ENCODE data around the gene MMS22L.
A peak's percentile ranks its signal among the peaks of the same experiment; 100 is the strongest.

Gene MMS22L, protein sequence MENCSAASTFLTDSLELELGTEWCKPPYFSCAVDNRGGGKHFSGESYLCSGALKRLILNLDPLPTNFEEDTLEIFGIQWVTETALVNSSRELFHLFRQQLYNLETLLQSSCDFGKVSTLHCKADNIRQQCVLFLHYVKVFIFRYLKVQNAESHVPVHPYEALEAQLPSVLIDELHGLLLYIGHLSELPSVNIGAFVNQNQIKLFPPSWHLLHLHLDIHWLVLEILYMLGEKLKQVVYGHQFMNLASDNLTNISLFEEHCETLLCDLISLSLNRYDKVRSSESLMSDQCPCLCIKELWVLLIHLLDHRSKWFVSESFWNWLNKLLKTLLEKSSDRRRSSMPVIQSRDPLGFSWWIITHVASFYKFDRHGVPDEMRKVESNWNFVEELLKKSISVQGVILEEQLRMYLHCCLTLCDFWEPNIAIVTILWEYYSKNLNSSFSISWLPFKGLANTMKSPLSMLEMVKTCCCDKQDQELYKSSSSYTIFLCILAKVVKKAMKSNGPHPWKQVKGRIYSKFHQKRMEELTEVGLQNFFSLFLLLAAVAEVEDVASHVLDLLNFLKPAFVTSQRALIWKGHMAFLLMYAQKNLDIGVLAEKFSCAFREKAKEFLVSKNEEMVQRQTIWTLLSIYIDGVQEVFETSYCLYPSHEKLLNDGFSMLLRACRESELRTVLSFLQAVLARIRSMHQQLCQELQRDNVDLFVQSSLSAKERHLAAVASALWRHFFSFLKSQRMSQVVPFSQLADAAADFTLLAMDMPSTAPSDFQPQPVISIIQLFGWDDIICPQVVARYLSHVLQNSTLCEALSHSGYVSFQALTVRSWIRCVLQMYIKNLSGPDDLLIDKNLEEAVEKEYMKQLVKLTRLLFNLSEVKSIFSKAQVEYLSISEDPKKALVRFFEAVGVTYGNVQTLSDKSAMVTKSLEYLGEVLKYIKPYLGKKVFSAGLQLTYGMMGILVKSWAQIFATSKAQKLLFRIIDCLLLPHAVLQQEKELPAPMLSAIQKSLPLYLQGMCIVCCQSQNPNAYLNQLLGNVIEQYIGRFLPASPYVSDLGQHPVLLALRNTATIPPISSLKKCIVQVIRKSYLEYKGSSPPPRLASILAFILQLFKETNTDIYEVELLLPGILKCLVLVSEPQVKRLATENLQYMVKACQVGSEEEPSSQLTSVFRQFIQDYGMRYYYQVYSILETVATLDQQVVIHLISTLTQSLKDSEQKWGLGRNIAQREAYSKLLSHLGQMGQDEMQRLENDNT

DNA sequence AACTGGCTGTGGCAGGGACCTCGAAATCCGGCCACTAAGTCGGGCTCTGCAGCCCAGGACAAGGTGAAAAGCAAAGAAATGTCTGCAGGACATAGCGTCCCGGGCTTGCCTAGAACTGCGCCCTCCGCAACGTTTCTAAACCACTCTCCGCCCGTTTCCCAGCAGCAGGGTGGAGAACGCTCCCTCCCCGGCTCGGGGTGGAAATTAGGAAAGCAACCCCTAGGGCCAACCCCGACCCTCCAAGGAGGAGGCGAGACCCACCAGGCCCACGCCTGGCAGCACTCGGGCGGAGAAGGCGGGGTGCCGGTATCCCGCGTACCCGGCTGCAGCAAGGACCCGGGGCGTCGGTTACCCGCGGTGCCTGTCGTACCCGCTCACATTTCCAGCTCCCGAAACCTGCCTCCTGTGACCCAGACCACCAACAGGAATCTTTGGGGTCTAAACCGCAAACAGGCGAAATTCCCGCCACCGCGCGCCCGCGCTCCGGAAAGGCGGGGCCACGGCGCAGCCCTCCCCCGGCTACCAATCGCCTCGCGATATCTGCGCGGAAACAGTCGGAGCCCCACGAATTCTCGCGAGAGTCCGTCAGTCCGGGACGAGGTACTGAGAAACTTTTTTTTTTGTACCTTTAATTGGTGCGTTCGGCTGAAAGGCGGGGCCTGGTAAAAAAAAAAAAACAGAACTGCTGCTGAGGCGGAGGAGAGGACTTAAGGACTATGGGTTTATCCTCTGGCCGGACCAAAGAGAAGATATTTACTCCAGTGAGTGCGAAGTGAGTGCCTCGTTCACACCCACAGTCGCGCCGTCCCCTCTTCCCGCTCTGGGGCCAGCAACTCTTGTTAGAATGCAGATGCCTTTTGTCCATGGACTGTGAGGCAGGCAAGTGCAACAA, at the start of gene MMS22L:
Gene MMS22L, minus strand, starts transcription at position 491 of the 892 bp plus-strand sequence. CDS start 739 bp downstream, outside the sequence.
- DNase-seq (ENCODE audit: low spot score): peak; percentile 91

DNA sequence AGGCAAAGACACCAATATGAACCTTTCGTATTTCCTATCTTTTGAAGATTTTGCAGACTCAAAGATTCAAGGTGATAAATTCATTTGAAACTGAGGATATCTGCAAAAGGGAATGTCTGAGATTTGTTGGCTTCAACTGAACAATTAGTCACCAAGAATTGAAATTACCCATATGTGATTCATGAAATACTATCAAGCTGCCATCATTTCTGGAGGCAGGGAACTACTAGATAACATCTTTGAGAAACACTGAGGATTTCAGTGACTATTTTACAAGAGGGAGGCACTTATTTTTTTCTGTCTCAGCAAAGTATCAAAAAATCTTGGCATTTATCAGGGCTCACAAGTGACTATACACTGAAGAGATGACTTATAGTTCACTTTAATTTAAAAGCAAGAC, 39.8 kb upstream of the MMS22L start:
- no peak for DNase-seq (ENCODE audit: low spot score)

DNA sequence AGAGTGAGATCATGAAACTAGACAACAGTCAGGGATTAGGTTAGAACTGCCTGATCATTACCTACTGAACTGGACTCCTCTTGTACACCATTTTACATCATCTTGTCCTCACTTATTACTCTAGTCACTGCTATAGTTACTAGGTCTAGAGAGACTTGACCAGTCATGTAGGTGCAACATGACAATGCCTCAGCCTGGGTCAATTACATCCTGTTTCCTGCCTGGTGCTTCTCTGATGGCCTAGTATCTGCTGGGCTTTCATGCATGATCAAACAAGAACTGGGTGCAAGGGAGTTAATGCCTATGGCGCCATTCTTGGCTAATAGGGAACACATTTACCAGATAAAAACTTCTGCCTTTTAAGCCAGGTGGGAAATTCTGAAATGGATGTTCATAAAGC, 39.2 kb upstream of the MMS22L start:
- no peak for DNase-seq (ENCODE audit: low spot score)

DNA sequence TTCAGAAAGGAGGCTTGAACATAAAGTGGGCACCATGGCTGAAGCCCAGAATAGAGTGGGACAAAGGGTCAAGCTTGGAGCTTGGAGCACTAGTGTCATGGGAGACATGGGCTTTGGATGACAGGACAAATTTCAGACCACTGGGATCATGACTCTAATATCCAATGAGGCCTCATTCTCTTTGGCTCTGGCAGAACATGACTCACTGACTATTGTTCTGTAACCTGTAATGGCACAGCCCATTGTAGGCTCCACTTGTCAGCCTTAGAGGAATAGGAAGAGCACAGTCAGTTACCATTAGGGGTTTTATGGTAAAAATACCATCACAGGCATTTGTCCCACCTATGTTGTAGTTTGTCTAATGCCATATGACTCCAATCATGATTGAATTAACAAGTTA, 34.0 kb upstream of the MMS22L start:
- DNase-seq (ENCODE audit: low spot score): no peak

DNA sequence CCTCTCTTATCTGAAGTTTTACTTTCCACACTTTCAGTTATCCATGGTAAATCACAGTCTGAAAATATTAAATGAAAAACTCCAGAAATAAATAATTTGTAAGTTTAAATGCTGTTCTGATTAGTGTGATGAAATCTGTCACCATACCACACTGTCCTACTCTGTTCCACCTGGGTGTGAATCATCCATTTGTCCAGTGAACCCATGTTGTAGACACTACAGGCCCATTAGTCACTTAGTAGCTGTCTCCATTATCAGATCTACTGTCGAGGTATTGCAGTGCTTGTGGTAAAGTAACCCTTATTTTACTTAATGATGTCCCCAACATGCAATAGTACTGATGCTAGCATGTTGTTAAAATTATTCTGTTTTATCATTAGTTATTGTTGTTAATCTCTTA, 29.2 kb upstream of the MMS22L start:
- DNase-seq (ENCODE audit: low spot score): no peak

DNA sequence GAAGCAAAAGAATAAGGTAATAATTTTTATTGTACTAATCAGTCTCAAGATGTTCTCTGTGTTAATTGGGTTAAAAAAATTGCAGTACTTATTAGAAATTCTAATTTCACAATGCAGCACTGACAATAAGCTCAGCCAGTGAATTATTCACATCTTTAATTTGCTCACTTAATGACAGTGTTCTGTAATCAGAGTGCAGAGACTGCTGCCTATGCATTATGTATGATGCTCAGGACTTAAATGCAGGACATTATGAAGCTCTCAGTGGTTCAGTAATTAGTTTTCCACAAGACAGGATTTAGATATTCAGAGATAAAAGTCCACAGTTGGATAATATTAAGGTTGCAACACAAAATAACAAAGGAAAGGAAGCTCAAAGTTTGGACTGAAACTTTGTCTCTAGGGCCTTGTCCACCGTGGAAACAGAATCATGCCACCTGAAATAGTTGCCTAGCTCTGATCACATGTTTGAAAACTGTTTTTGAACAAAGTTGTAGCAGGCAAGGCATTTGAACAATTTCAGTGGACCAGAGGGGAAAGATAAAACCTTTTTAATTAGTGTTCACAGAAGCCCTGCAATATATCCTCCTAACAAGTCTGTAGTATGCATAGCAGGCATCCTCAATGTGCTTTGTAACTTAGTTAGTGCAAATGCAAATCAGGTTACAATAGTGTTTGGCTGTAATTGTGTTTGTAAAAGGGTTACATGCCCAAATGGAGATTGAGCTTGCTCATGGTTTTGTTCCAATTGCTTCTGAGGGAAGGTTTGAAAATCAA, 23.7 kb upstream of the MMS22L start:
- no peak for DNase-seq (ENCODE audit: low spot score)

DNA sequence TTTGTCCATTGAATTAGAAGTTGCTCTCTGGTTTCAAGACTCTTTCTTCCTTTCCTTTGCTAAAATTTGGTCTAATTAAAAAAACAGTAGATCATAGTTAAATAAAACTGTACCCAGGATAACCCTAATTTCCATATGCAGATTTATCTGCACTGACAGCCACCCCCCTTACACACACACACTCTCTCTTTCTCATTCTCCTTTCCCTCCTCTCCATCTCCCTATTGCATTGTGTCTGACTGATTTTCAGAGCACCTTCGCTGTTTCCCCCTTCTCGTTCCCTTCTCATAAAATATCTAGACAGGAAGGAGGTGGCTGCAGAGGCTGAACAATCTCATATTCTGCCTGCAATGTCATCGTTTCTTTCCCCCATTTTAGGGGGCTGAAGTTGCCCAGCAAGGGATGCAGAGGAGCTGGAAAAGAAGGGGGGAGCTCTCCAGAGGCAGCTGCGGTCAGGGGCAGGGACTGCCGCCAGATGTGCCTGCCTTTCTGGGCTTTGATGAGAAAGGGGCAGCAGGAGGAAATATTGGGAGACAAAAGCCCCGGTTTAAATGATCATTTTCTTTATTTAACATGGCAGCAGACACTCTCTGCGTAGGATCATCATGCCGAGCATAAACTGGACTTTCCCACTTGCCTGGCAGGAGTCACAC, 22.5 kb upstream of the MMS22L start:
- peak; percentile 7 for DNase-seq (ENCODE audit: low spot score)

DNA sequence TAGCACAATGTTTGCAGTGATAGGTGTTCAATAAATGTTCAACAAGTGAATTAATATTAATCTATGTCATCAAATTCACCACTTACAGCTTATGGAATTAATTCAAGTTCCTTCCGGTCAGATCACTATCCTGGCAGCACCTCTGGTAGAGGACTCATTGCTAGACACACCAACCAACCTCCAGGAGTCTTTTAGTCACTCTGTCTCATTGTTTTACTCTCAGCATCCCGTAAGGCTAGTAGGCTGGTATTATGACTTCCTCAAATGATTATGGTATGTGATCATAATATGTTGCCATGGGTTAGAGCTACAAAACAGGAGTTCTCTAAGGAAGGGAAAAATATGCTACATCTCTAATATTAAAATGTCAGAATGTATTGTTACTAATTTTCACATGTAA, 21.7 kb upstream of the MMS22L start:
- no peak for DNase-seq (ENCODE audit: low spot score)

DNA sequence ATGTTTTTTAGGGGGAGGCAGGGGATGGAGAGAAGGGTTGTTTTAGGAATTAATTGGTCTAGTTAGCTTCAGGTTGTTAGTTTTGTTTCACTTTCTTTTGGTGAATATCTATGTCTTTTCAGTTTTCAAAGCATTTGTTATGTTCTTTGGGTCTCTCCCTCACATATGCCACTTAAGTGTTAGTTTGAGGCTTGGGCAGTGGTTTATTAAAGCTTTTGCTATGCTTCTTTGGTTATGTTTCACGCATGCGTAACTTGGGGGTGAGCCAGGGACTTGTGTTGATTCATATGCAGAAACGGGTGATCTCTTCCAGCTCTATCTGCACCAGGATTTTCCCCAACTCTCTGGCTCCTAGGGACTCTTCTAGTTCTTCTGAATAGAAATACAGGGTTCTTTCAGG, 11.4 kb upstream of the MMS22L start:
- no peak for DNase-seq (ENCODE audit: low spot score)

DNA sequence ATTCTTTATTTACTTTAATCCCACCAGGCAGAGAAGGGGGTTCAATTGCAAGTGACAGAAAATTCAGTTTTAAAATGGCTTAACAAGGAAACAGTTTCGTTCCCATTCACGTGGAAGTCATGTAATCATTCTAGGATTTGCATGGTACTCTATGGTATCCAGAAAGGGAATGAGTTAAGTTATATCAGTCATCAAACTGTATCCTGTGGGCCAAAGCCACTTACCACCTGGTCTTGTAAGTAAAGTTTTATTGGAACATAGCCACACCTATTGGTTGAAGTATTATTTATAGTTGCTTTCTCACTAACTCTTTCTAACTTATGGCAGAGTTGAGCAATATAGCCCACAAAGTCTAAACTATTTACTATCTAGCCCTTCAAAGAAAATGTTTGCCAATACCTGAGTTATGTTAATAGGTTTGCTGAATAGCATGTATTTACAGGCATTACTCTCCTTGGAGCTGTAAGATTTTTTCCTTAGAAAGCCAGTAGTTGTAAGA, 10.2 kb upstream of the MMS22L start:
- DNase-seq (ENCODE audit: low spot score): no peak

DNA sequence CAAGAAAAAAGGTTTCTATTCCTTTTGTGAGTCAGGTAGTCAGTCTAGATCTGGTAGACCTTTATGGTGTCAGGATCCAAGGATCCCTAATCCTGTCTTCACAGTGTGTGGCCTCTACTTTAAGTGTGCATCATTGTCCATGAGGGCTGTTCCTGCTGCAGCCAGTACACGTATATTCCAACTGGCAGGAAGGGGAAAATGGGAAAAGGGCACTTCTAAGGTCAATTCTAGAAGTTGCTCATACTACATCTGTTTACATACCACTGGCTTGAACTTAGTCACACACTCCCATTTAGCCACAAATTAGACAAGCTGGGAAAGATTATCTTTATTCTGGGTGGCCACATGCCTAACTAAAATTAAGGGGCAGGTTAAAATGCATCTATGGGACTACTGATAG, 9.7 kb upstream of the MMS22L start:
- no peak for DNase-seq (ENCODE audit: low spot score)

DNA sequence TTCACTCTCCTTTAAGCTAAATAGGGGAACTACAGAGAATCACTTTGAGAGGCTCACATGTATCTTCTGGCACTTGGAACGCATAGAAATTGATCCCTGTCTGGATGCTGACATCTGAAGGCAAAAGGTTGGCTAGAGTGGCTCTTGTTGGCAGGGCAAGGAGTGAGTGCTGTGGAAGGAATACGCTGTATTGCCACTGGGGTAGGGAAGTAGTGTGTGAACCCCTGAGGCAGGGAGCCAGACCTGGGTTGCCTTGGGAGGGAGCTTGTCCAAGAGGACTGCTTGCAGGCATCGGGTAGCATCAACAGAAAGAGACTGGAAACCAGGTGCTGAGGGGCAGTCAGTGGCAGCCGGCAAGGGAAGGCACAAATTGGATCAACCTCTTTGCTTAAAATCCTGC, 8.9 kb upstream of the MMS22L start:
- DNase-seq (ENCODE audit: low spot score): no peak

DNA sequence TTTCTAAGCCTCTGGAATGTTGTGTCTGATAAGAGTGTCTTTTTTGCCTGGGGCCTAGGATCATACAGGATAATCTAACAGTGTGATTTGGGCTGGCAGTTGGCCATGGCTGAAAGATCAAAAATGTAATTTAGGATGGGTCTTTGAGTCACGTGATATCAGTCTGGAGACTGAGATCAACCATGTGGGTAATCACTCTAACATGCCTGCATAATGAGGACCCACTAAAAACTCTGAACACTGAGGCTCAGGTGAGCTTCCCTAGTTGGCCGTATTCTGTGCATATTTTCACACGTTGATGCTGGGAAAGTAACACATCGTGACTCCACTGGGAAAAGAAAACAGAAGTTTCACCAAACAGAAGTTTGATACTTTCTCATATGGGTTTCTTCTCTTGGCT, 6.3 kb upstream of the MMS22L start:
- no peak for DNase-seq (ENCODE audit: low spot score)

DNA sequence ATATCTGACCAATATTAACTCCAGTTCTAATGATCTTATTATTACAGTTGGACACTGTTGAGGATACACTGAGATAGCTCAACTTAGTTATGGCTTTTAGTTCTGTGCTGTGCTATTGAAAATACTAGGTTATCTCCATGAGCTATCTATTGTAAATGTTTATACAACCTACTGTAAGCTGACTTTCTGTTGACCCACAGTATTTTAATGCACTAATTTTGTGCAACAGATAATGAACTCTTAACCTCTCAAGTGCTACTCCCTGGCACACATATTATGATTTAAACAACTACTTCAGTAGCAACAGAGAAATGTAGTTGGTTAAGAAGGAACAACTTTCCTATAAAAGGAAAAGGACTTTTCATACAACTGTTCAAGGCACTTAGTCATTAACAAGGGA, 5.2 kb upstream of the MMS22L start:
- no peak for DNase-seq (ENCODE audit: low spot score)

DNA sequence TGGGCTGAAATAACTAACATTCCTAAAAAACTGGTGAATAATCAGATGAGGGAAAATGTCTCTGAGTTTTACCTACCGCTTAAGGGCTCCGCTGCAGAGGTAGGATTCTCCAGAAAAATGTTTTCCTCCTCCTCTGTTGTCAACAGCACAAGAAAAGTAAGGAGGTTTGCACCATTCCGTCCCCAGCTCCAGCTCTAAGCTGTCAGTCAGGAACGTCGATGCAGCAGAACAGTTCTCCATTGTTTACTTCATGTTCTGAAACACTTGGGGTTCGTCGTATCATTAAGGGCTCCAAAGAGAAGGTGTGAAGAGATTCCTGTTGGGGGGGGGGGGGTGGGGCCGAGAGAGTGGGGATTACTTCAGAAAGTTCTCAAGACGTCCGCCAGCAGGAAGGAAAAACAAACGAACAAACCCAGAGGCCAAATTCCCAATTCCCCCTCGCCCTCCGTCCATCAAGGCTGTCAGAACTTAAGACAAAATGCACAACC, 734 bp downstream of the MMS22L start:
- DNase-seq (ENCODE audit: low spot score): peak; percentile 18

DNA sequence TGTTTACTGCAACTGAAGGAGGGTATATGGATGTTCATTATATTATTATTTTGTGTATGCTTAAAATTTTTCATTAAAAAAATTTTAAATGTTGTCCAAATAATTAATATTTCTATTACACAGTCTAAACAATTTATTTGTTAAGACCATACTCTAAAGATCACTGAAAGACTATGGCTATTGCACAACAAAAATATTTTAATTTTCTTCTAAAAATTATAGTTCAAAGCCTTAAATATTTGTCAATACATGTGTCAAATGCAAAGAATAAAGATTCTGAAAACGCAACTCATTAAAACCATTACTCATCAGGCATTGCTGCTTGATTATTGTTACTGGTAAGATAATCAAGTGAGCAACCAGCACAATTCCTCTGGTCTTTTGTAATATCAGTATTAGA, 2.2 kb downstream of the MMS22L start:
- DNase-seq (ENCODE audit: low spot score): no peak

DNA sequence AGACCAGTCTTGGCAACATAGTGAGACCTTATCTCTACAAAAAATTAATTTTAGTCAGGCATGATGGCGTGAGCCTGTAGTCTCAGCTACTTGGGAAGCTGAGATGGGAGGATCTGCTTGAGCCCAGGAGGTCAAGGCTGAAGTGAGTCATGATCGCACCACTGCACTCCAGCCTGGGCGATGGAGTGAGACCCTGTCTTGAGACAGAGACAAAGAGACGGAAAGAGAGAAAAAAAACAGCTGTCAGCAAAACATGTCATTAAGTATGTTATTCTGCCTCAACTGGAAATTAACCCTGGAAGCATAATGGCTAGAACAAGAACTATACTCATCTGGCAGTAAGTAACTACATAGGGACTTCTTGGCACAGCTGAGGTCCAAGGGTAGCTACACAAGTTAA, 7.2 kb downstream of the MMS22L start:
- no peak for DNase-seq (ENCODE audit: low spot score)

DNA sequence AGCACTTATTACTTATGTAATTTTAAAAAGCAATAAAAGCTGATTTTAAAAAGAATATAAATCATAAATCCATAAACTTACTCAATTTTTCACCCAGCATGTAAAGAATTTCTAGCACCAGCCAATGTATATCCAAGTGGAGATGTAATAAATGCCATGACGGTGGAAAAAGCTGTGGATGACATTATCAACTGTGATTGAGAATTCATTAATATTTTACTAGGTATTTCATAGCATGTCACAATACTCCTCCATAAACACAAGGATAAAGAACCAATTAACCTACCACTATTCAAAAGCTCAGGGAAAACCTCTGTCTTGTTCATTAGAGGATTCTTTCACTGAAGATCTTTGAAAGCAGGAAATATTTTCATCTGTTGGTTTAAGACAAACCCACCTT, 13.2 kb downstream of the MMS22L start:
- no peak for DNase-seq (ENCODE audit: low spot score)

DNA sequence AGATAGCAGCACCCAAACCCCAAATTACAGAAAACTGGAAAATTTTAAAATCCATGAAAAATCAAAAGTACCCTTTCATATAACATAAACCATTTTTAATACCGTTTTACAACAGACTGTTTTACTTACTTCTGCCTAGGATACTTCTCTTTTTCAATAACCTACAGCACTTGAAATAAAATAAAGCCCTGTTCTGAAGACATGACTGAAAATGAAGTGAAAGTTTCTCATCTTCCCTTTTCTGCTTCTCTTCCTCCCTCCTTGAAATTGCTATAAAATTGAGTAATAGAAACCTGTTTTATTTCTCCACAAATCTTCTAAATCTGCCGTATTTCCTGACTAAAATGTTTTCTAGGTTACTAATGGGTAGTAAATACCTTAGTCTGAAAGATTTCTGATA, 20.3 kb downstream of the MMS22L start:
- no peak for DNase-seq (ENCODE audit: low spot score)

DNA sequence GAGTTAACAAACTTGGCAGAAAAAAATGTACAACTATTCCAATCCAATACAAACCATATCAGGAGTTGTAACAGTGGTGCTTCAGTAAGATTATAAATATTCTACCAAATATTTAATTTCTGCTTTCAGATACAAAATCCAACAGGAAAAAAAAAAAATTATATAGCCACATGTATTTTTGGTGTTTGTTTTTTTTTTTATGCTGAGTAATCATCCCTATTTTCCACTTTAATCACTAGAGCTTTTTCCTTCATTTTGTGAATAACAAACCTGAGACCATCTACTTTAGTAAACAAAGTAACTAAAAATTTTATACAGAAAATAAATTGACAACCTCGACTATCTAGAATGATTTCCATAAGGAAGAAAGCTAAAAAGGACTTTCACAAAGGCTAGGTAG, 36.2 kb downstream of the MMS22L start:
- no peak for DNase-seq (ENCODE audit: low spot score)
